ENCODE measurements around the gene RRAS2. TPM values are rescaled to one million over a fixed set of nuclear protein-coding genes. Genes with fewer than 3 reads are reported as not detected.

Gene RRAS2
- total and polyA plus RNA-seq, 10 of the 15 experiments (the other 5 are each of a cell fraction or from before 2014, with no cell fraction given) = 26.9 to 72.4 (median 45.4) TPM

DNA sequence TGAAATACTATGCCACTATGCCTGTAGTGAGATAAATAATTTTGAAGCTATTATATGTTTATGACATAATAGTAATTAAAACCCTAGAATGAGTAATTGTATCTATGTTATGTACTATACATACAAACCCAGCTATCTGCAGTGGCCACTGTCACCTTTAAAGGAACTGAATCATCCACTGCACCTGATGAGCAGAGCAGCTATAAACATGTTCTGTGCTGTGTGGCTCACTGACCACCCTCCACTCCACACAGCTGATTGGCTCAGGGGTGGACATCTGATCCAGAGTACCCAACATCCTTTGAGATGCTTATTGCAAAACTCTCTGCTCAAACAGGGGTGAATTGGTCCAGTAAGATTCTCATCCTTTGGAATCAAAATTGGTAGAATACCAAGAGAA is 19.2 kb upstream of the RRAS2 start:
- Histone ChIP-seq H3K9me3 (replicated peaks; ENCODE audit: control insufficient read depth, insufficient read depth, low read length) (no peaks in the 10 kb centered on the region), H3K36me3 (ENCODE audit: control insufficient read depth in 2 of 2, insufficient read depth in 2 of 2, low read length in 1 of 2) (no peaks in the 10 kb centered on the region), H2AFZ (ENCODE audit: control insufficient read depth, low read depth, low read length) (no peak overlapping the region), H3K4me2 (ENCODE audit: control insufficient read depth, insufficient read depth) (no peak overlapping the region), H3K79me2 (ENCODE audit: control insufficient read depth, insufficient read depth, low read length) (no peaks in the 10 kb centered on the region), H3K4me1 (ENCODE audit: control insufficient read depth, insufficient read depth, low read length) (peaks cover 3% of the 10 kb centered on the region; the same call in 1 of the 2 replicates), H3K27ac (ENCODE audit: control insufficient read depth, insufficient read depth) (no peak overlapping the region), H3K9ac (ENCODE audit: control insufficient read depth, insufficient read depth, low read length) (no peak overlapping the region), H3K27me3 (replicated peaks in 1 of 2; ENCODE audit: control insufficient read depth in 2 of 2, insufficient read depth in 2 of 2, low read length in 1 of 2) (no peaks in the 10 kb centered on the region; a peak in 1 of 4 replicates), H4K20me1 (ENCODE audit: control insufficient read depth, insufficient read depth) (no peaks in the 10 kb centered on the region), H3K4me3 (no peak overlapping the region)
- DNase-seq (ENCODE audit: low read depth, low spot score) (no peak), FAIRE-seq (no peak), ATAC-seq (no peak)
- ChIA-PET RAD21 (ENCODE audit: unreplicated experiment) (interaction anchor here (1.3 to 1.4 kb wide), 2 partner anchors 70 to 77 kb away, joined by 3 to 4 read pairs; no protein-coding TSS in a partner anchor), CTCF (interaction anchor here (1.0 to 4.3 kb wide), 4 partner anchors 9 to 77 kb away, joined by 3 to 17 read pairs (median 6); no protein-coding TSS in a partner anchor), POLR2A (interaction anchor here (0.8 to 1.6 kb wide), 3 partner anchors 8 to 31 kb away, joined by 3 to 4 read pairs (median 3); no protein-coding TSS in a partner anchor), SMC1A (ENCODE audit: uncharacterized antibody, unreplicated experiment) (interaction anchor here (1.0 to 3.2 kb wide), 5 partner anchors 8 to 77 kb away, joined by 3 to 16 read pairs (median 5); no protein-coding TSS in a partner anchor)
- in situ Hi-C loops (cut with MboI) (no loop called here), intact Hi-C loops (cut with micrococcal nuclease; ENCODE audit: unreplicated experiment) (no loop called here)
- no TSS peak for BruUV-seq (replicated peaks)
- TF ChIP-seq IRF4 (IDR thresholded peaks at IDR 0.05; ENCODE audit: low read depth, low read length) = no peak
- TF ChIP-seq WRNIP1 (IDR thresholded peaks at IDR 0.05; ENCODE audit: borderline replicate concordance, low read depth, low read length) = no peak
- no peak for TF ChIP-seq KDM1A (IDR thresholded peaks at IDR 0.05; ENCODE audit: borderline replicate concordance)
- TF ChIP-seq JUND (IDR thresholded peaks at IDR 0.05; ENCODE audit: low read depth, low read length) = no peak
- TF ChIP-seq, protein P1, sequence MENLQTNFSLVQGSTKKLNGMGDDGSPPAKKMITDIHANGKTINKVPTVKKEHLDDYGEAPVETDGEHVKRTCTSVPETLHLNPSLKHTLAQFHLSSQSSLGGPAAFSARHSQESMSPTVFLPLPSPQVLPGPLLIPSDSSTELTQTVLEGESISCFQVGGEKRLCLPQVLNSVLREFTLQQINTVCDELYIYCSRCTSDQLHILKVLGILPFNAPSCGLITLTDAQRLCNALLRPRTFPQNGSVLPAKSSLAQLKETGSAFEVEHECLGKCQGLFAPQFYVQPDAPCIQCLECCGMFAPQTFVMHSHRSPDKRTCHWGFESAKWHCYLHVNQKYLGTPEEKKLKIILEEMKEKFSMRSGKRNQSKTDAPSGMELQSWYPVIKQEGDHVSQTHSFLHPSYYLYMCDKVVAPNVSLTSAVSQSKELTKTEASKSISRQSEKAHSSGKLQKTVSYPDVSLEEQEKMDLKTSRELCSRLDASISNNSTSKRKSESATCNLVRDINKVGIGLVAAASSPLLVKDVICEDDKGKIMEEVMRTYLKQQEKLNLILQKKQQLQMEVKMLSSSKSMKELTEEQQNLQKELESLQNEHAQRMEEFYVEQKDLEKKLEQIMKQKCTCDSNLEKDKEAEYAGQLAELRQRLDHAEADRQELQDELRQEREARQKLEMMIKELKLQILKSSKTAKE (IDR thresholded peaks at IDR 0.05; ENCODE audit: low read depth, poor library complexity, severe bottlenecking) = no peak
- TF ChIP-seq, protein P2, sequence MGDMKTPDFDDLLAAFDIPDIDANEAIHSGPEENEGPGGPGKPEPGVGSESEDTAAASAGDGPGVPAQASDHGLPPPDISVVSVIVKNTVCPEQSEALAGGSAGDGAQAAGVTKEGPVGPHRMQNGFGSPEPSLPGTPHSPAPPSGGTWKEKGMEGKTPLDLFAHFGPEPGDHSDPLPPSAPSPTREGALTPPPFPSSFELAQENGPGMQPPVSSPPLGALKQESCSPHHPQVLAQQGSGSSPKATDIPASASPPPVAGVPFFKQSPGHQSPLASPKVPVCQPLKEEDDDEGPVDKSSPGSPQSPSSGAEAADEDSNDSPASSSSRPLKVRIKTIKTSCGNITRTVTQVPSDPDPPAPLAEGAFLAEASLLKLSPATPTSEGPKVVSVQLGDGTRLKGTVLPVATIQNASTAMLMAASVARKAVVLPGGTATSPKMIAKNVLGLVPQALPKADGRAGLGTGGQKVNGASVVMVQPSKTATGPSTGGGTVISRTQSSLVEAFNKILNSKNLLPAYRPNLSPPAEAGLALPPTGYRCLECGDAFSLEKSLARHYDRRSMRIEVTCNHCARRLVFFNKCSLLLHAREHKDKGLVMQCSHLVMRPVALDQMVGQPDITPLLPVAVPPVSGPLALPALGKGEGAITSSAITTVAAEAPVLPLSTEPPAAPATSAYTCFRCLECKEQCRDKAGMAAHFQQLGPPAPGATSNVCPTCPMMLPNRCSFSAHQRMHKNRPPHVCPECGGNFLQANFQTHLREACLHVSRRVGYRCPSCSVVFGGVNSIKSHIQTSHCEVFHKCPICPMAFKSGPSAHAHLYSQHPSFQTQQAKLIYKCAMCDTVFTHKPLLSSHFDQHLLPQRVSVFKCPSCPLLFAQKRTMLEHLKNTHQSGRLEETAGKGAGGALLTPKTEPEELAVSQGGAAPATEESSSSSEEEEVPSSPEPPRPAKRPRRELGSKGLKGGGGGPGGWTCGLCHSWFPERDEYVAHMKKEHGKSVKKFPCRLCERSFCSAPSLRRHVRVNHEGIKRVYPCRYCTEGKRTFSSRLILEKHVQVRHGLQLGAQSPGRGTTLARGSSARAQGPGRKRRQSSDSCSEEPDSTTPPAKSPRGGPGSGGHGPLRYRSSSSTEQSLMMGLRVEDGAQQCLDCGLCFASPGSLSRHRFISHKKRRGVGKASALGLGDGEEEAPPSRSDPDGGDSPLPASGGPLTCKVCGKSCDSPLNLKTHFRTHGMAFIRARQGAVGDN (IDR thresholded peaks at IDR 0.05) = no peak
- no peak for TF ChIP-seq ZSCAN29 (IDR thresholded peaks at IDR 0.05)
- TF ChIP-seq CBX3 (IDR thresholded peaks at IDR 0.05; ENCODE audit: borderline replicate concordance, low read depth) = no peak
- no peak for TF ChIP-seq TBL1XR1 (IDR thresholded peaks at IDR 0.05; ENCODE audit: low read depth, low read length)
- TF ChIP-seq, protein P3, sequence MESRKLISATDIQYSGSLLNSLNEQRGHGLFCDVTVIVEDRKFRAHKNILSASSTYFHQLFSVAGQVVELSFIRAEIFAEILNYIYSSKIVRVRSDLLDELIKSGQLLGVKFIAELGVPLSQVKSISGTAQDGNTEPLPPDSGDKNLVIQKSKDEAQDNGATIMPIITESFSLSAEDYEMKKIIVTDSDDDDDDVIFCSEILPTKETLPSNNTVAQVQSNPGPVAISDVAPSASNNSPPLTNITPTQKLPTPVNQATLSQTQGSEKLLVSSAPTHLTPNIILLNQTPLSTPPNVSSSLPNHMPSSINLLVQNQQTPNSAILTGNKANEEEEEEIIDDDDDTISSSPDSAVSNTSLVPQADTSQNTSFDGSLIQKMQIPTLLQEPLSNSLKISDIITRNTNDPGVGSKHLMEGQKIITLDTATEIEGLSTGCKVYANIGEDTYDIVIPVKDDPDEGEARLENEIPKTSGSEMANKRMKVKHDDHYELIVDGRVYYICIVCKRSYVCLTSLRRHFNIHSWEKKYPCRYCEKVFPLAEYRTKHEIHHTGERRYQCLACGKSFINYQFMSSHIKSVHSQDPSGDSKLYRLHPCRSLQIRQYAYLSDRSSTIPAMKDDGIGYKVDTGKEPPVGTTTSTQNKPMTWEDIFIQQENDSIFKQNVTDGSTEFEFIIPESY (IDR thresholded peaks at IDR 0.05) = no peak
- TF ChIP-seq ZNF207 (IDR thresholded peaks at IDR 0.05; ENCODE audit: borderline replicate concordance) = no peak
